Breast epithelium (tissue), 3 donors: Measurements from ENCODE around the gene CRYGD.

Source experiments
- POLR2A ChIP-seq: fragments of 450-650 bp; IDR thresholded peaks from one replicate; pipeline ENCODE4 v1.6.1; 2016; ENCODE audit warnings: antibody characterized with exemption, mild to moderate bottlenecking, moderate library complexity
- POLR2AphosphoS5 ChIP-seq, 3 donors: sonication (generic); formaldehyde crosslinking; IDR thresholded peaks; one replicate each; pipeline ENCODE4 v1.6.1; 2017; ENCODE audit warnings: antibody characterized with exemption in 3 of 3
- TF ChIP-seq, protein P1 (sequence below), 3 donors: fragments of 450-650 bp; IDR thresholded peaks; one replicate each; pipeline ENCODE4 v1.5.1; 2016 to 2017; ENCODE audit warnings: antibody characterized with exemption in 3 of 3, mild to moderate bottlenecking in 3 of 3, moderate library complexity in 3 of 3

DNA sequence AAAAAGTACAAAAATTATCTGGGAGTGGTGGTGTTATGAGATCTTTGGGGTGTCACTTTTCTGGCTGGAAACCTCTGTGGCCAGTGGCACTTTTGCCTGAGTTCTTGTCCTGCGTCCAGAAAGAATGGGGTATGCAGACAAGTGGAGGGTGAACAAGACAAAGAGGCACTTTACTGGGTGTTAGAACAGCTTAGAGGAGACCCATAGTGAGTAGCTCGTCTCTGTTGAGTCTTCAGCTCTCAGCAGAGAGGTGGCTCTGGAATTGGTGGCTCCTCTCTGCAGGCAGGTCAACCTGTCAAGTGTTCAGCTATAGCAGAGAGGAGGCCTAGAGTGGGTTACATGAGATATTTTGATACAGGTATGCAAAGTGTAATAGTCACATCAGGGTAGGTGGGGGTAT, 26.1 kb downstream of the CRYGD start:
- TF ChIP-seq POLR2A (no peak), POLR2AphosphoS5 (IDR thresholded peaks at IDR 0.05) (no peak)
- TF ChIP-seq, protein P1, sequence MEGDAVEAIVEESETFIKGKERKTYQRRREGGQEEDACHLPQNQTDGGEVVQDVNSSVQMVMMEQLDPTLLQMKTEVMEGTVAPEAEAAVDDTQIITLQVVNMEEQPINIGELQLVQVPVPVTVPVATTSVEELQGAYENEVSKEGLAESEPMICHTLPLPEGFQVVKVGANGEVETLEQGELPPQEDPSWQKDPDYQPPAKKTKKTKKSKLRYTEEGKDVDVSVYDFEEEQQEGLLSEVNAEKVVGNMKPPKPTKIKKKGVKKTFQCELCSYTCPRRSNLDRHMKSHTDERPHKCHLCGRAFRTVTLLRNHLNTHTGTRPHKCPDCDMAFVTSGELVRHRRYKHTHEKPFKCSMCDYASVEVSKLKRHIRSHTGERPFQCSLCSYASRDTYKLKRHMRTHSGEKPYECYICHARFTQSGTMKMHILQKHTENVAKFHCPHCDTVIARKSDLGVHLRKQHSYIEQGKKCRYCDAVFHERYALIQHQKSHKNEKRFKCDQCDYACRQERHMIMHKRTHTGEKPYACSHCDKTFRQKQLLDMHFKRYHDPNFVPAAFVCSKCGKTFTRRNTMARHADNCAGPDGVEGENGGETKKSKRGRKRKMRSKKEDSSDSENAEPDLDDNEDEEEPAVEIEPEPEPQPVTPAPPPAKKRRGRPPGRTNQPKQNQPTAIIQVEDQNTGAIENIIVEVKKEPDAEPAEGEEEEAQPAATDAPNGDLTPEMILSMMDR (IDR thresholded peaks at IDR 0.05) = no peak
